Neural cell (in vitro differentiated cells): ENCODE data around the gene DENND1A. TPM values are rescaled to one million over a fixed set of nuclear protein-coding genes. Genes with fewer than 3 reads are reported as not detected.

Source experiments
- H2AFZ ChIP-seq: fragments of 200-600, 300-800 bp; sonication (generic), shearing (Covaris generic); 2 replicates; pipeline ENCODE4 v1.6.0; 2014; ENCODE audit warnings: low read depth, mild to moderate bottlenecking, antibody characterized with exemption, low read length, moderate library complexity
- H3F3A ChIP-seq: fragments of 200-600 bp; shearing (Covaris generic); 2 replicates; pipeline ENCODE4 v1.6.1; 2016; ENCODE audit warnings: mild to moderate bottlenecking, moderate library complexity, mixed read lengths, antibody characterized with exemption, low read length; ENCODE audit not compliant: insufficient read depth, poor library complexity, severe bottlenecking
- H3K27ac ChIP-seq: fragments of 200-600, 300-800 bp; sonication (generic), shearing (Covaris generic); 2 replicates; pipeline ENCODE4 v1.5.1; 2014; ENCODE audit warnings: mild to moderate bottlenecking, low read length, moderate library complexity
- H3K27me3 ChIP-seq: fragments of 300-800, 200-600 bp; sonication (generic), shearing (Covaris generic); 2 replicates; pipeline ENCODE4 v1.6.0; 2014; ENCODE audit warnings: mild to moderate bottlenecking, low read depth, low read length, moderate library complexity; ENCODE audit not compliant: insufficient read depth
- H3K36me3 ChIP-seq: fragments of 300-800, 200-600 bp; sonication (generic), shearing (Covaris generic); 2 replicates; pipeline ENCODE4 v1.5.1; 2014; ENCODE audit warnings: mild to moderate bottlenecking, antibody characterized with exemption, low read length, moderate library complexity; ENCODE audit not compliant: insufficient read depth
- H3K4me2 ChIP-seq: fragments of 300-800, 200-600 bp; sonication (generic), shearing (Covaris generic); 2 replicates; pipeline ENCODE4 v1.6.0; 2014; ENCODE audit warnings: mild to moderate bottlenecking, low read length
- H3K4me3 ChIP-seq: fragments of 300-800, 200-600 bp; sonication (generic), shearing (Covaris generic); 2 replicates; pipeline ENCODE4 v1.5.1; 2014; ENCODE audit warnings: mild to moderate bottlenecking, low read length, moderate library complexity
- H3K79me2 ChIP-seq: fragments of 200-600 bp; shearing (Covaris generic); replicated peaks from 2 replicates; pipeline ENCODE4 v1.6.0; 2014; ENCODE audit warnings: mild to moderate bottlenecking, low read length, moderate library complexity; ENCODE audit not compliant: insufficient read depth
- H3K9ac ChIP-seq: fragments of 300-800, 200-600 bp; sonication (generic), shearing (Covaris generic); 2 replicates; pipeline ENCODE4 v1.6.1; 2016; ENCODE audit warnings: mild to moderate bottlenecking, low read length, mixed read lengths
- H3K9me2 ChIP-seq: fragments of 200-600 bp; shearing (Covaris generic); 2 replicates; pipeline ENCODE4 v1.6.1; 2016; ENCODE audit warnings: mild to moderate bottlenecking, low read length, mixed read lengths; ENCODE audit not compliant: insufficient read depth
- H3K9me3 ChIP-seq: fragments of 200-600, 300-800 bp; sonication (generic), shearing (Covaris generic); 2 replicates; pipeline ENCODE4 v1.6.1; 2016; ENCODE audit warnings: mild to moderate bottlenecking, mixed run types, low read length, moderate library complexity, mixed read lengths
- H4K20me1 ChIP-seq: fragments of 200-600 bp; shearing (Covaris generic); 2 replicates; pipeline ENCODE4 v1.6.1; 2016; ENCODE audit warnings: mild to moderate bottlenecking, mixed run types; ENCODE audit not compliant: insufficient read depth
- EP300 ChIP-seq: fragments of 450-650 bp; conservative IDR thresholded peaks from 2 replicates; pipeline ENCODE4 v1.6.1; 2014; ENCODE audit warnings: antibody characterized with exemption, mild to moderate bottlenecking, moderate library complexity; ENCODE audit not compliant: poor library complexity, severe bottlenecking
- EZH2 ChIP-seq: fragments of 200-600, 300-800 bp; shearing (Covaris generic), sonication (generic); IDR thresholded peaks from 2 replicates; pipeline ENCODE4 v1.6.1; 2014; ENCODE audit warnings: antibody characterized with exemption, low read length, borderline replicate concordance, mild to moderate bottlenecking; ENCODE audit not compliant: insufficient read depth, poor library complexity, severe bottlenecking
- MXI1 ChIP-seq: fragments of 450-650 bp; conservative IDR thresholded peaks from 2 replicates; pipeline ENCODE4 v1.6.1; 2014; ENCODE audit warnings: antibody characterized with exemption, mild to moderate bottlenecking; ENCODE audit not compliant: poor library complexity, severe bottlenecking
- POLR2AphosphoS5 ChIP-seq: IDR thresholded peaks from 2 replicates; pipeline ENCODE4 v1.6.1; 2012
- RAD21 ChIP-seq: fragments of 450-650 bp; conservative IDR thresholded peaks from 2 replicates; pipeline ENCODE4 v1.6.1; 2014; ENCODE audit warnings: antibody characterized with exemption, mild to moderate bottlenecking, moderate library complexity
- SMC3 ChIP-seq: fragments of 450-650 bp; conservative IDR thresholded peaks from 2 replicates; pipeline ENCODE4 v1.6.1; 2014; ENCODE audit warnings: antibody characterized with exemption, mild to moderate bottlenecking, moderate library complexity; ENCODE audit not compliant: poor library complexity
- TAF1 ChIP-seq: IDR thresholded peaks from 2 replicates; pipeline ENCODE4 v1.6.1; 2012; ENCODE audit warnings: low read depth
- polyA plus RNA-seq: library from polyadenylated mRNA; depleted of rRNA; stranded (reverse); fragments of >200 nt; gene quantifications from 2 replicates; pipeline ENCODE4 v1.2.3, GENCODE V29; 2014
- TF ChIP-seq, protein P1 (sequence below): IDR thresholded peaks from 2 replicates; pipeline ENCODE4 v1.6.1; 2012; ENCODE audit warnings: borderline replicate concordance
- TF ChIP-seq, protein P2 (sequence below): fragments of 450-650 bp; IDR thresholded peaks from 2 replicates; pipeline ENCODE4 v1.5.1; 2014; ENCODE audit warnings: antibody characterized with exemption, mild to moderate bottlenecking, moderate library complexity; ENCODE audit not compliant: poor library complexity, severe bottlenecking

DENND1A gene
- polyA plus RNA-seq, 1 donor from 2014 or later: 2.3 TPM

DNA sequence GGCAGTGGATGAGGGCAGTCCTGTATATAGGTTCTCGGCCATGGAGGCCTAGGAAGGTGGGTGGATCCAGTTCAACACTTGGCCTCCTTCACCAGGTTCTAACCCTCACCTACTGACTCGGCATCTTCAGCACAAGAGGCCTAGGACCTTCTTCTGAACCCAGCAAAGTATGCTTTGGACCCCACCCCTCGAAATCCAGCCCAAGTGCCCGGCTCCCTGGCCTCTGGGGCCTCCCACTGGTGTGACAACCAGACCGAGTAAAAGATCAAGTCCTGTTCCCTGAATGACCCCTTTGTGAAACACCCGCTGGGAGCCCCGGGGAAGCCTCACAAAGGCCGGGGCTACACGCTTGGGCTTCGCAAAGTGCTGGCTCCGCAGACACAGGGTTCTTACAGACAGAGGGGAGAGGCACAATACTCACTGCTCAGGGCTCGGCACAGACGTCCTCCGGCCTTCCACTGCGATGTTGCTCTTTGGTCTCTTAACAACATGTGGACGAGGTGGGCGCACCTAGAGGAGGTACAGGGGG, 526.9 kb downstream of the DENND1A start:
- no peak overlapping the region for H3K27ac ChIP-seq
- TF ChIP-seq MXI1 (no peak), EP300 (no peak), RAD21 (no peak), SMC3 (no peak), TAF1 (no peak), POLR2AphosphoS5 (no peak), EZH2 (no peak)
- TF ChIP-seq, protein P1, sequence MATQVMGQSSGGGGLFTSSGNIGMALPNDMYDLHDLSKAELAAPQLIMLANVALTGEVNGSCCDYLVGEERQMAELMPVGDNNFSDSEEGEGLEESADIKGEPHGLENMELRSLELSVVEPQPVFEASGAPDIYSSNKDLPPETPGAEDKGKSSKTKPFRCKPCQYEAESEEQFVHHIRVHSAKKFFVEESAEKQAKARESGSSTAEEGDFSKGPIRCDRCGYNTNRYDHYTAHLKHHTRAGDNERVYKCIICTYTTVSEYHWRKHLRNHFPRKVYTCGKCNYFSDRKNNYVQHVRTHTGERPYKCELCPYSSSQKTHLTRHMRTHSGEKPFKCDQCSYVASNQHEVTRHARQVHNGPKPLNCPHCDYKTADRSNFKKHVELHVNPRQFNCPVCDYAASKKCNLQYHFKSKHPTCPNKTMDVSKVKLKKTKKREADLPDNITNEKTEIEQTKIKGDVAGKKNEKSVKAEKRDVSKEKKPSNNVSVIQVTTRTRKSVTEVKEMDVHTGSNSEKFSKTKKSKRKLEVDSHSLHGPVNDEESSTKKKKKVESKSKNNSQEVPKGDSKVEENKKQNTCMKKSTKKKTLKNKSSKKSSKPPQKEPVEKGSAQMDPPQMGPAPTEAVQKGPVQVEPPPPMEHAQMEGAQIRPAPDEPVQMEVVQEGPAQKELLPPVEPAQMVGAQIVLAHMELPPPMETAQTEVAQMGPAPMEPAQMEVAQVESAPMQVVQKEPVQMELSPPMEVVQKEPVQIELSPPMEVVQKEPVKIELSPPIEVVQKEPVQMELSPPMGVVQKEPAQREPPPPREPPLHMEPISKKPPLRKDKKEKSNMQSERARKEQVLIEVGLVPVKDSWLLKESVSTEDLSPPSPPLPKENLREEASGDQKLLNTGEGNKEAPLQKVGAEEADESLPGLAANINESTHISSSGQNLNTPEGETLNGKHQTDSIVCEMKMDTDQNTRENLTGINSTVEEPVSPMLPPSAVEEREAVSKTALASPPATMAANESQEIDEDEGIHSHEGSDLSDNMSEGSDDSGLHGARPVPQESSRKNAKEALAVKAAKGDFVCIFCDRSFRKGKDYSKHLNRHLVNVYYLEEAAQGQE: no peak
- TF ChIP-seq, protein P2, sequence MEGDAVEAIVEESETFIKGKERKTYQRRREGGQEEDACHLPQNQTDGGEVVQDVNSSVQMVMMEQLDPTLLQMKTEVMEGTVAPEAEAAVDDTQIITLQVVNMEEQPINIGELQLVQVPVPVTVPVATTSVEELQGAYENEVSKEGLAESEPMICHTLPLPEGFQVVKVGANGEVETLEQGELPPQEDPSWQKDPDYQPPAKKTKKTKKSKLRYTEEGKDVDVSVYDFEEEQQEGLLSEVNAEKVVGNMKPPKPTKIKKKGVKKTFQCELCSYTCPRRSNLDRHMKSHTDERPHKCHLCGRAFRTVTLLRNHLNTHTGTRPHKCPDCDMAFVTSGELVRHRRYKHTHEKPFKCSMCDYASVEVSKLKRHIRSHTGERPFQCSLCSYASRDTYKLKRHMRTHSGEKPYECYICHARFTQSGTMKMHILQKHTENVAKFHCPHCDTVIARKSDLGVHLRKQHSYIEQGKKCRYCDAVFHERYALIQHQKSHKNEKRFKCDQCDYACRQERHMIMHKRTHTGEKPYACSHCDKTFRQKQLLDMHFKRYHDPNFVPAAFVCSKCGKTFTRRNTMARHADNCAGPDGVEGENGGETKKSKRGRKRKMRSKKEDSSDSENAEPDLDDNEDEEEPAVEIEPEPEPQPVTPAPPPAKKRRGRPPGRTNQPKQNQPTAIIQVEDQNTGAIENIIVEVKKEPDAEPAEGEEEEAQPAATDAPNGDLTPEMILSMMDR: no peak

DNA sequence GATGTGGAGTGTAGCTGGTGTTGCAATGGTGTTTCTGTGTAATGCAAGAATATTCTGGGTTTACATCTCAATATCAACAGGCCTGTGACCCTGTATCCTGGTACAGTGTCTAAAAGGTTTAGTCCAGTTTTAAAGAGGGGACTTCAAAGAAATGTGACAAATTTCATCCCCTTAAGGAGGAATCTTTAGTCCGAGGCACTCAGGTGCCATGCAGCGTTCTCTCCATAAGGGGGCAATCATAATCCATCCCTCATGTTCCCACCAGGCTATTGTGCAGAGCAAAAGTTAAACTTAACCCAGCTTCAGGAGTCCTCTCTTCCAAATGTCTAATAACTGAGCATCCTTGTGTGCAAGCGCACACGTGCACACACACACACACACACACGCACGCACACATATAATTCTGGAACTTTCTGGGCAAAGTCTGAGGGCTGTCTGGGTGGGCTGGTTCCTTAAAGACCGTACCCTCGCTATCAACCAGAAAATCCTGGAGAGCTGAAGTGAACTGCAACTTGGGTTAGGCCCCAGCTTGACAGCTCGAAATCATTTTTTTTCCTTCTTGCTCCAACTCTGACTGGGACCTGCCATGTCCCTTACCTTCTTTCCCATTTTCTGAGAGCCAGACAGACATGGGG, 527.9 kb downstream of the DENND1A start:
- H3K9ac ChIP-seq: no peak overlapping the region
- H4K20me1 ChIP-seq: no peaks in the 10 kb centered on the region
- no peaks in the 10 kb centered on the region for H3K27me3 ChIP-seq
- no peak overlapping the region for H3K27ac ChIP-seq
- no peaks in the 10 kb centered on the region for H3K79me2 ChIP-seq
- no peaks in the 10 kb centered on the region for H3K36me3 ChIP-seq
- no peaks in the 10 kb centered on the region for H3F3A ChIP-seq
- no peak overlapping the region for H3K4me3 ChIP-seq
- no peak overlapping the region for H3K4me2 ChIP-seq
- no peaks in the 10 kb centered on the region for H3K9me3 ChIP-seq
- no peak for TF ChIP-seq MXI1
- no peak for TF ChIP-seq POLR2AphosphoS5
- TF ChIP-seq, protein P2: peak; percentile 95
- peak; percentile 96 for TF ChIP-seq RAD21
- no peak for TF ChIP-seq EP300
- no peak for TF ChIP-seq EZH2
- TF ChIP-seq SMC3: peak; percentile 92
- H3K9me2 ChIP-seq: no peaks in the 10 kb centered on the region
- H2AFZ ChIP-seq: no peak overlapping the region

More for the DNA sequence above, 526.9 kb downstream of the DENND1A start:
- no peaks in the 10 kb centered on the region for H3K79me2 ChIP-seq
- H3K4me2 ChIP-seq: no peak overlapping the region
- H3K4me3 ChIP-seq: no peak overlapping the region
- no peaks in the 10 kb centered on the region for H3K27me3 ChIP-seq
- no peaks in the 10 kb centered on the region for H3K9me3 ChIP-seq
- no peaks in the 10 kb centered on the region for H4K20me1 ChIP-seq
- no peaks in the 10 kb centered on the region for H3K36me3 ChIP-seq
- no peak overlapping the region for H3K9ac ChIP-seq
- no peaks in the 10 kb centered on the region for H3K9me2 ChIP-seq
- H2AFZ ChIP-seq: no peak overlapping the region
- H3F3A ChIP-seq: no peaks in the 10 kb centered on the region
